DOHH2 (cell line): ENCODE data around the gene RS1.

Experiments used
- EZH2phosphoT487 ChIP-seq: fragments of 200-600 bp; sonication (generic); IDR thresholded peaks from 2 replicates; pipeline ENCODE4 v1.6.1; 2017; ENCODE audit warnings: borderline replicate concordance, mild to moderate bottlenecking, antibody characterized with exemption, low read length, moderate library complexity, mixed read lengths
- TF ChIP-seq, protein P1 (sequence below): fragments of 200-600 bp; sonication (generic); IDR thresholded peaks from one replicate; pipeline ENCODE4 v1.5.1; 2014; ENCODE audit warnings: antibody characterized with exemption, mild to moderate bottlenecking, low read depth, low read length; ENCODE audit not compliant: poor library complexity, severe bottlenecking

DNA sequence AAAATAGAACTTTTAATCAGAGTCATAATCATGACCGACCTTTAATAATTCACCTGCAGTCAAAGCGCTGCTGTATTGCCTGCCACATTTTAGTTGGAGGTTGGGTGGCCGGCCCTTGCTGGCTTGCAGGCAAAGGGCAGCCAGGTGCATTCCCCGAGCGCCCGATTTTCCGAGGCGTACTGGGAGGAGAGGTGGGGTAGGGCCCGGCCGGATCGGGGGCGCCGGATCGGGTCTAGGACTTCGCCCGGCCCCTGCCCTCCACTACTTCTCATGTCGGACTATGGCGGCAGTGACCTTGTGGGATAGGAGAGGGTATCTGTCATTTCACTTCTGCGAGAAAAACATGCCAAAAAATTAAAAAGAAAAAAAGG lies 2.5 kb upstream of the RS1 start:
- TF ChIP-seq, protein P1, sequence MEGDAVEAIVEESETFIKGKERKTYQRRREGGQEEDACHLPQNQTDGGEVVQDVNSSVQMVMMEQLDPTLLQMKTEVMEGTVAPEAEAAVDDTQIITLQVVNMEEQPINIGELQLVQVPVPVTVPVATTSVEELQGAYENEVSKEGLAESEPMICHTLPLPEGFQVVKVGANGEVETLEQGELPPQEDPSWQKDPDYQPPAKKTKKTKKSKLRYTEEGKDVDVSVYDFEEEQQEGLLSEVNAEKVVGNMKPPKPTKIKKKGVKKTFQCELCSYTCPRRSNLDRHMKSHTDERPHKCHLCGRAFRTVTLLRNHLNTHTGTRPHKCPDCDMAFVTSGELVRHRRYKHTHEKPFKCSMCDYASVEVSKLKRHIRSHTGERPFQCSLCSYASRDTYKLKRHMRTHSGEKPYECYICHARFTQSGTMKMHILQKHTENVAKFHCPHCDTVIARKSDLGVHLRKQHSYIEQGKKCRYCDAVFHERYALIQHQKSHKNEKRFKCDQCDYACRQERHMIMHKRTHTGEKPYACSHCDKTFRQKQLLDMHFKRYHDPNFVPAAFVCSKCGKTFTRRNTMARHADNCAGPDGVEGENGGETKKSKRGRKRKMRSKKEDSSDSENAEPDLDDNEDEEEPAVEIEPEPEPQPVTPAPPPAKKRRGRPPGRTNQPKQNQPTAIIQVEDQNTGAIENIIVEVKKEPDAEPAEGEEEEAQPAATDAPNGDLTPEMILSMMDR, result no peak
- no peak for TF ChIP-seq EZH2phosphoT487
